Right lobe of liver (tissue), 6 donors: ENCODE results near the gene PTPRM. TPM values are rescaled to one million over a fixed set of nuclear protein-coding genes. Genes with fewer than 3 reads are reported as not detected.
A peak's percentile ranks its signal among the peaks of the same experiment; 100 is the strongest.

ENCODE experiments used
- ATAC-seq, 4 donors: fragments of 200-7000 bp; cut with Tn5 transposase; one replicate each; pipeline ENCODE4 v1.9.1; 2020; ENCODE audit warnings: mild to moderate bottlenecking in 4 of 4, moderate library complexity in 4 of 4
- DNase-seq, 3 donors: peaks; one replicate each; pipeline ENCODE4 v3.0.0-alpha.2; 2020
- H3K27ac ChIP-seq, 3 donors: fragments of 200-600 bp; one replicate each; pipeline ENCODE4 v1.8.0; 2022
- H3K27me3 ChIP-seq, 2 donors: fragments of 200-600 bp; one replicate each; pipeline ENCODE4 v1.8.0; 2022
- H3K36me3 ChIP-seq, 4 donors: fragments of 200-600 bp; sonication (generic) in 1 of 4; one replicate each; pipeline versions ENCODE4 v1.5.1 to v1.8.0; 2017 to 2022; ENCODE audit warnings: control low read depth in 1 of 4
- H3K4me1 ChIP-seq, 4 donors: fragments of 200-600 bp; sonication (generic) in 1 of 4; one replicate each; pipeline versions ENCODE4 v1.5.1 to v1.8.0; 2017 to 2022; ENCODE audit warnings: control low read depth in 1 of 4
- H3K4me3 ChIP-seq, 3 donors: fragments of 200-600 bp; one replicate each; pipeline ENCODE4 v1.8.0; 2022
- H3K9me3 ChIP-seq, 4 donors: fragments of 200-600 bp; sonication (generic) in 1 of 4; one replicate each; pipeline versions ENCODE4 v1.5.1 to v1.8.0; 2017 to 2022; ENCODE audit warnings: control low read depth in 1 of 4
- POLR2A ChIP-seq: fragments of 450-650 bp; IDR thresholded peaks from one replicate; pipeline ENCODE4 v1.6.1; 2017; ENCODE audit warnings: antibody characterized with exemption, mild to moderate bottlenecking
- WGBS: methylation state at CpG from one replicate; pipeline ENCODE4 v1.1.6; 2018; ENCODE audit warnings: low coverage, low lambda C conversion rate; ENCODE audit not compliant: insufficient coverage; ENCODE audit errors: missing lambda C conversion rate; 5-methylcytosine and 5-hydroxymethylcytosine counted together
- intact Hi-C, 2 donors: fragments of 100-400 bp; cut with DNase I; formaldehyde crosslinking; loops; one replicate each; pipeline versions ENCODE4 v1.11.2 to v1.14.1; 2022
- total RNA-seq, 6 experiments: library from RNA; depleted of rRNA in 2 of 6; stranded (reverse); fragments of >200 nt in 2 of 6; fragmentation: NEBNext Ultra II Directional in 3 of 6; extraction: Animal tissue kit (Norgen Biotek cat#: 25700) in 3 of 6; gene quantifications; one replicate each; pipeline versions ENCODE4 v1.1.0 to v1.2.4, GENCODE V29; 2016 to 2023
- TF ChIP-seq, protein P1 (sequence below), 4 donors: fragments of 200-600 bp in 3 of 4; fragments of 450-650 bp in 1 of 4; IDR thresholded peaks; one replicate each; pipeline versions ENCODE4 v1.5.1 to v1.8.0; 2016 to 2022; ENCODE audit warnings: antibody characterized with exemption in 4 of 4, mild to moderate bottlenecking in 2 of 4
- donor health status: DM: no; HTN: yes; CAD: no.
- donor health status: DM: no; HTN: no; CAD: no.
- donor health status: DM: no; HTN: no; CAD: no.
- donor health status: DM: no; HTN: yes; CAD: no.
- donor health status: DM: no; HTN: yes; CAD: no.

The PTPRM gene
- total RNA-seq, 6 experiments from 2014 or later, result 15.1 to 45.7 (median 26.5) TPM

DNA sequence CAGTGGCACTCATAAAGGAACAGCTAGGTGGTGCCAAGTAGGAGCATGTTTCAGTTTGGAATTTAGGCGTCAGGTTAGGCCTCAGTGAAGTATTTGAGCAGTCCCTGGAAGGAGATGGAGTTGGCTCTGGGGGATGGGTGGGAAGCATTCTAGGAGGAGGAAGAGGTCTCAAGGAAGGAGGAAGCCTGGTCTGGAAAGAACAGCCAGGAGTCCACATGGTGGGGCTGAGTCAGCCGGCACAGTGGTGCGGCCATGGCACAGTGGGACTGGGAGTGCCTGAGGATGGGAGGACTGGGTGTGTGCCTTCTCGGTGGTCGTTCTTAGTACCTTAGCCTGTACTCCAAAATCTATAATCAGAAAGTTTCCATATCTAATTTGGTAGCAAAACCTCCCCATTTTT, 373.3 kb downstream of the PTPRM start:
- ATAC-seq (no peak), DNase-seq (no peak)
- no peaks in the 10 kb centered on the region for H3K27me3 ChIP-seq
- H3K27ac ChIP-seq, result no peak overlapping the region
- H3K4me3 ChIP-seq, result no peak overlapping the region
- no peaks in the 10 kb centered on the region for H3K4me1 ChIP-seq
- TF ChIP-seq, protein P1, sequence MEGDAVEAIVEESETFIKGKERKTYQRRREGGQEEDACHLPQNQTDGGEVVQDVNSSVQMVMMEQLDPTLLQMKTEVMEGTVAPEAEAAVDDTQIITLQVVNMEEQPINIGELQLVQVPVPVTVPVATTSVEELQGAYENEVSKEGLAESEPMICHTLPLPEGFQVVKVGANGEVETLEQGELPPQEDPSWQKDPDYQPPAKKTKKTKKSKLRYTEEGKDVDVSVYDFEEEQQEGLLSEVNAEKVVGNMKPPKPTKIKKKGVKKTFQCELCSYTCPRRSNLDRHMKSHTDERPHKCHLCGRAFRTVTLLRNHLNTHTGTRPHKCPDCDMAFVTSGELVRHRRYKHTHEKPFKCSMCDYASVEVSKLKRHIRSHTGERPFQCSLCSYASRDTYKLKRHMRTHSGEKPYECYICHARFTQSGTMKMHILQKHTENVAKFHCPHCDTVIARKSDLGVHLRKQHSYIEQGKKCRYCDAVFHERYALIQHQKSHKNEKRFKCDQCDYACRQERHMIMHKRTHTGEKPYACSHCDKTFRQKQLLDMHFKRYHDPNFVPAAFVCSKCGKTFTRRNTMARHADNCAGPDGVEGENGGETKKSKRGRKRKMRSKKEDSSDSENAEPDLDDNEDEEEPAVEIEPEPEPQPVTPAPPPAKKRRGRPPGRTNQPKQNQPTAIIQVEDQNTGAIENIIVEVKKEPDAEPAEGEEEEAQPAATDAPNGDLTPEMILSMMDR (IDR thresholded peaks at IDR 0.05), result no peak
- TF ChIP-seq POLR2A, result no peak
- WGBS, result 100% methylated on average over 1 of the region's 5 CpGs
- no peaks in the 10 kb centered on the region for H3K36me3 ChIP-seq
- intact Hi-C loops, result no loop called here
- H3K9me3 ChIP-seq, result no peaks in the 10 kb centered on the region

- intact Hi-C loops, result no loop called here
- H3K9me3 ChIP-seq, result no peaks in the 10 kb centered on the region
- no peak for TF ChIP-seq POLR2A
- DNase-seq, result no peak
- no peak overlapping the region for H3K27ac ChIP-seq
- no peaks in the 10 kb centered on the region for H3K27me3 ChIP-seq
- 100% methylated on average over 4 of the region's 4 CpGs for WGBS
- H3K4me1 ChIP-seq, result no peaks in the 10 kb centered on the region
- H3K4me3 ChIP-seq, result no peak overlapping the region
- H3K36me3 ChIP-seq, result no peaks in the 10 kb centered on the region
- ATAC-seq, result no peak
Measured at GRCh38 chr18:7940971-7941370, 373.9 kb downstream of the PTPRM start.

GRCh38 chr18:7941533-7941932, 374.4 kb downstream of the PTPRM start:
- Histone ChIP-seq H3K4me3 (no peak overlapping the region), H3K27ac (no peak overlapping the region), H3K36me3 (no peaks in the 10 kb centered on the region), H3K27me3 (no peaks in the 10 kb centered on the region), H3K4me1 (no peaks in the 10 kb centered on the region), H3K9me3 (no peaks in the 10 kb centered on the region)
- ATAC-seq (peak in 3 of 4 donors; percentile 56 to 79 (median 75)), DNase-seq (peak in 1 of 3 donors; percentile 47)
- WGBS, result 66% methylated on average over 6 of the region's 6 CpGs
- TF ChIP-seq, protein P1 (IDR thresholded peaks at IDR 0.05), result no peak
- TF ChIP-seq POLR2A, result no peak
- intact Hi-C loops, result no loop called here

- Histone ChIP-seq H3K27ac (no peak overlapping the region), H3K36me3 (no peaks in the 10 kb centered on the region), H3K4me1 (no peaks in the 10 kb centered on the region), H3K9me3 (no peaks in the 10 kb centered on the region), H3K27me3 (no peaks in the 10 kb centered on the region), H3K4me3 (no peak overlapping the region)
- 45% methylated on average over 3 of the region's 3 CpGs for WGBS
- ATAC-seq, result peak in 2 of 4 donors; percentile 37 to 59
- no peak for TF ChIP-seq POLR2A
- no peak for DNase-seq
- intact Hi-C loops, result no loop called here
Measured at GRCh38 chr18:7945882-7946281, 378.8 kb downstream of the PTPRM start.

- WGBS, result 76% methylated on average over 6 of the region's 7 CpGs
- DNase-seq, result no peak
- Histone ChIP-seq H3K9me3 (no peaks in the 10 kb centered on the region), H3K4me3 (no peak overlapping the region), H3K27ac (no peak overlapping the region), H3K4me1 (no peaks in the 10 kb centered on the region), H3K27me3 (no peaks in the 10 kb centered on the region), H3K36me3 (no peaks in the 10 kb centered on the region)
- TF ChIP-seq POLR2A, result no peak
- TF ChIP-seq, protein P1 (IDR thresholded peaks at IDR 0.05), result no peak
- intact Hi-C loops, result no loop called here
- peak; percentile 48 to 58 (median 52) for ATAC-seq
Measured at GRCh38 chr18:7946734-7947377, 379.7 kb downstream of the PTPRM start.
